Measurements from ENCODE around the gene TRIM41.
"Not testable (repeated sequence)": the region's sequence is repeated elsewhere in the genome, so short reads cannot be mapped to it uniquely, and the experiment has no call there.

DNA sequence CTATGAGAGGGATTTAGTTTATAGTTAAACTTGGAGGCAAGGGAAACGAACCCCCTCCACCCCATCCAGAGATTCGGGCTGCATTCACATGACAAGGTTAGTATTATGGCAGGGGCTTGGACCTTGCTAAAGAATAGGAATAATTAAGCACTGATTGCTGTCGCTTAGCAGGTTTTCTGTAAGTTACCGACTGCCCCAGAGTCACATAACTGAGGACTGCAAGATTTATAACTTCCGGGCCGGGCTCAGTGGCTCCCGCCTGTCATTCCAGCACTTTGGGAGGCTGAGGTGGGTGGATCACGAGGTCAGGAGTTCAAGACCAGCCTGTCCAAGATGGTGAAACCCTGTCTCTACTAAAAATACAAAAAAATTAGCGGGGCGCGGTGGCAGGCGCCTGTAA lies 44.8 kb downstream of the TRIM41 start:
- TF ChIP-seq POLR2A, POLR2AphosphoS5, EP300 (IDR thresholded peaks at IDR 0.05): not testable (repeated sequence)
- TF ChIP-seq, protein P1, sequence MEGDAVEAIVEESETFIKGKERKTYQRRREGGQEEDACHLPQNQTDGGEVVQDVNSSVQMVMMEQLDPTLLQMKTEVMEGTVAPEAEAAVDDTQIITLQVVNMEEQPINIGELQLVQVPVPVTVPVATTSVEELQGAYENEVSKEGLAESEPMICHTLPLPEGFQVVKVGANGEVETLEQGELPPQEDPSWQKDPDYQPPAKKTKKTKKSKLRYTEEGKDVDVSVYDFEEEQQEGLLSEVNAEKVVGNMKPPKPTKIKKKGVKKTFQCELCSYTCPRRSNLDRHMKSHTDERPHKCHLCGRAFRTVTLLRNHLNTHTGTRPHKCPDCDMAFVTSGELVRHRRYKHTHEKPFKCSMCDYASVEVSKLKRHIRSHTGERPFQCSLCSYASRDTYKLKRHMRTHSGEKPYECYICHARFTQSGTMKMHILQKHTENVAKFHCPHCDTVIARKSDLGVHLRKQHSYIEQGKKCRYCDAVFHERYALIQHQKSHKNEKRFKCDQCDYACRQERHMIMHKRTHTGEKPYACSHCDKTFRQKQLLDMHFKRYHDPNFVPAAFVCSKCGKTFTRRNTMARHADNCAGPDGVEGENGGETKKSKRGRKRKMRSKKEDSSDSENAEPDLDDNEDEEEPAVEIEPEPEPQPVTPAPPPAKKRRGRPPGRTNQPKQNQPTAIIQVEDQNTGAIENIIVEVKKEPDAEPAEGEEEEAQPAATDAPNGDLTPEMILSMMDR (IDR thresholded peaks at IDR 0.05): not testable (repeated sequence)
